ENCODE measurements around the gene RSBN1. TPM values are rescaled to one million over a fixed set of nuclear protein-coding genes. Genes with fewer than 3 reads are reported as not detected.

The RSBN1 gene
- total RNA-seq, 1 donor from 2014 or later = 35.2 TPM

- no peaks in the 10 kb centered on the region for H3K36me3 Mint-ChIP-seq (ENCODE audit: unreplicated experiment)
- peaks cover 9% of the 10 kb centered on the region for H3K9me3 Mint-ChIP-seq (ENCODE audit: unreplicated experiment)
- H3K27ac Mint-ChIP-seq (ENCODE audit: unreplicated experiment) = peak overlapping the region; percentile 96
- TF ChIP-seq CTCF (IDR thresholded peaks at IDR 0.05; ENCODE audit: partially characterized antibody, unreplicated experiment) = no peak
- DNase-seq = no peak
- H3K4me1 Mint-ChIP-seq (ENCODE audit: low read depth, unreplicated experiment) = peaks cover 7% of the 10 kb centered on the region
- H3K4me3 Mint-ChIP-seq (ENCODE audit: unreplicated experiment) = peak overlapping the region; percentile 99
- H3K27me3 Mint-ChIP-seq (ENCODE audit: unreplicated experiment) = peaks cover 12% of the 10 kb centered on the region
Measured at GRCh38 chr1:113813218-113813617, 942 bp upstream of the RSBN1 start.

GRCh38 chr1:113812661-113813135 lies 422 bp upstream of the RSBN1 start:
- peaks cover 12% of the 10 kb centered on the region for H3K27me3 Mint-ChIP-seq (ENCODE audit: unreplicated experiment)
- peak overlapping the region; percentile 96 for H3K27ac Mint-ChIP-seq (ENCODE audit: unreplicated experiment)
- peaks cover 7% of the 10 kb centered on the region for H3K4me1 Mint-ChIP-seq (ENCODE audit: low read depth, unreplicated experiment)
- TF ChIP-seq CTCF (IDR thresholded peaks at IDR 0.05; ENCODE audit: partially characterized antibody, unreplicated experiment) = no peak
- H3K4me3 Mint-ChIP-seq (ENCODE audit: unreplicated experiment) = peak overlapping the region; percentile 99
- no peaks in the 10 kb centered on the region for H3K36me3 Mint-ChIP-seq (ENCODE audit: unreplicated experiment)
- peaks cover 9% of the 10 kb centered on the region for H3K9me3 Mint-ChIP-seq (ENCODE audit: unreplicated experiment)
- no peak for DNase-seq

GRCh38 chr1:113811156-113811887 lies 954 bp downstream of the RSBN1 start:
- H3K27me3 Mint-ChIP-seq (ENCODE audit: unreplicated experiment) = peaks cover 14% of the 10 kb centered on the region
- TF ChIP-seq CTCF (IDR thresholded peaks at IDR 0.05; ENCODE audit: partially characterized antibody, unreplicated experiment) = no peak
- no peaks in the 10 kb centered on the region for H3K36me3 Mint-ChIP-seq (ENCODE audit: unreplicated experiment)
- peak overlapping the region; percentile 99 for H3K4me3 Mint-ChIP-seq (ENCODE audit: unreplicated experiment)
- peaks cover 9% of the 10 kb centered on the region for H3K9me3 Mint-ChIP-seq (ENCODE audit: unreplicated experiment)
- DNase-seq = peak; percentile 31
- peak overlapping the region; percentile 93 for H3K27ac Mint-ChIP-seq (ENCODE audit: unreplicated experiment)
- peaks cover 7% of the 10 kb centered on the region for H3K4me1 Mint-ChIP-seq (ENCODE audit: low read depth, unreplicated experiment)

- DNase-seq = no peak
- no peak for TF ChIP-seq CTCF (IDR thresholded peaks at IDR 0.05; ENCODE audit: partially characterized antibody, unreplicated experiment)
- Mint-ChIP-seq H3K27ac (ENCODE audit: unreplicated experiment) (peak overlapping the region; percentile 72), H3K36me3 (ENCODE audit: unreplicated experiment) (no peaks in the 10 kb centered on the region), H3K4me3 (ENCODE audit: unreplicated experiment) (peak overlapping the region; percentile 99), H3K4me1 (ENCODE audit: low read depth, unreplicated experiment) (peaks cover 7% of the 10 kb centered on the region), H3K9me3 (ENCODE audit: unreplicated experiment) (peaks cover 11% of the 10 kb centered on the region), H3K27me3 (ENCODE audit: unreplicated experiment) (peaks cover 14% of the 10 kb centered on the region)
Measured at GRCh38 chr1:113809670-113810602, 2.3 kb downstream of the RSBN1 start.
